Stomach (tissue), 4 donors: Measurements from ENCODE around the gene BANP.

Source experiments
- CTCF ChIP-seq, 7 experiments: fragments of 450-650 bp in 4 of 7; fragments of 200-600 bp in 3 of 7; sonication (generic) in 3 of 7; IDR thresholded peaks; one replicate each; pipeline ENCODE4 v1.5.1; 2016 to 2019; ENCODE audit warnings: antibody characterized with exemption in 7 of 7, control low read depth in 2 of 7, mild to moderate bottlenecking in 1 of 7
- EP300 ChIP-seq: sonication (generic); formaldehyde crosslinking; IDR thresholded peaks from one replicate; pipeline ENCODE4 v1.6.1; 2017; ENCODE audit warnings: antibody characterized with exemption
- POLR2A ChIP-seq, 4 donors: fragments of 450-650 bp; IDR thresholded peaks; one replicate each; pipeline ENCODE4 v1.6.1; 2016; ENCODE audit warnings: antibody characterized with exemption in 4 of 4, control low read depth in 2 of 4, mild to moderate bottlenecking in 1 of 4, moderate library complexity in 1 of 4
- POLR2AphosphoS5 ChIP-seq, 3 donors: sonication (generic); formaldehyde crosslinking; IDR thresholded peaks; one replicate each; pipeline ENCODE4 v1.6.1; 2016; ENCODE audit warnings: antibody characterized with exemption in 3 of 3

GRCh38 chr16:87971933-87972332, 20.7 kb downstream of the BANP start:
- TF ChIP-seq CTCF (IDR thresholded peaks at IDR 0.05) (no peak), POLR2A (IDR thresholded peaks at IDR 0.05) (no peak), EP300 (no peak), POLR2AphosphoS5 (IDR thresholded peaks at IDR 0.05) (no peak)
